SU-DHL-6 (cell line): ENCODE measurements around the gene SLC25A23.

Experiments
- H2AFZ ChIP-seq: fragments of 200-600 bp; sonication (generic); 2 replicates; pipeline ENCODE4 v1.6.1; 2014; ENCODE audit warnings: low read depth, mild to moderate bottlenecking, moderate library complexity, mixed read lengths, antibody characterized with exemption, low read length; ENCODE audit not compliant: severe bottlenecking
- H3F3A ChIP-seq: fragments of 200-600 bp; shearing (Covaris generic); 2 replicates; pipeline ENCODE4 v1.6.0; 2016; ENCODE audit warnings: antibody characterized with exemption, mild to moderate bottlenecking; ENCODE audit not compliant: insufficient read depth
- H3K27ac ChIP-seq: fragments of 200-600 bp; sonication (generic); 2 replicates; pipeline ENCODE4 v1.5.1; 2016; ENCODE audit warnings: low read depth, mild to moderate bottlenecking, low read length, moderate library complexity, mixed read lengths
- H3K27me3 ChIP-seq: fragments of 200-600 bp; sonication (generic), shearing (Covaris generic); 2 replicates; pipeline ENCODE4 v1.6.0; 2014; ENCODE audit warnings: mild to moderate bottlenecking, low read length
- H3K36me3 ChIP-seq: fragments of 200-600 bp; sonication (generic); 2 replicates; pipeline ENCODE4 v1.6.1; 2014; ENCODE audit warnings: mild to moderate bottlenecking, low read length, mixed read lengths
- H3K4me2 ChIP-seq: fragments of 300-600, 200-600 bp; shearing (Covaris generic), sonication (generic); 2 replicates; pipeline ENCODE4 v1.6.0; 2014; ENCODE audit warnings: low read length, low read depth, mild to moderate bottlenecking; ENCODE audit not compliant: poor library complexity, severe bottlenecking
- H3K4me3 ChIP-seq: fragments of 200-600 bp; sonication (generic); 2 replicates; pipeline ENCODE4 v1.5.1; 2014; ENCODE audit warnings: antibody characterized with exemption, low read length, mild to moderate bottlenecking, mixed read lengths; ENCODE audit not compliant: insufficient read depth, poor library complexity, severe bottlenecking
- H3K79me2 ChIP-seq: fragments of 200-600 bp; sonication (generic); 2 replicates; pipeline ENCODE4 v1.6.1; 2014; ENCODE audit warnings: mild to moderate bottlenecking, low read length, moderate library complexity; ENCODE audit not compliant: insufficient read depth
- H3K9ac ChIP-seq: fragments of 200-600 bp; sonication (generic); 2 replicates; pipeline ENCODE4 v1.7.0; 2014; ENCODE audit warnings: mild to moderate bottlenecking, low read length
- H3K9me2 ChIP-seq: fragments of 200-600 bp; sonication (generic); replicated peaks from 2 replicates; pipeline ENCODE4 v1.6.1; 2014; ENCODE audit warnings: low read length; ENCODE audit not compliant: insufficient read depth
- H3K9me3 ChIP-seq: fragments of 200-600 bp; sonication (generic); 2 replicates; pipeline ENCODE4 v1.6.1; 2014; ENCODE audit warnings: low read length, mixed read lengths; ENCODE audit not compliant: insufficient read depth
- H4K20me1 ChIP-seq: fragments of 200-600 bp; sonication (generic); 2 replicates; pipeline ENCODE4 v1.6.1; 2014; ENCODE audit warnings: low read depth, mild to moderate bottlenecking, antibody characterized with exemption, low read length, moderate library complexity, mixed read lengths
- EZH2phosphoT487 ChIP-seq: fragments of 200-600 bp; sonication (generic), shearing (Covaris generic); conservative IDR thresholded peaks from 2 replicates; pipeline ENCODE4 v1.6.1; 2018; ENCODE audit warnings: mild to moderate bottlenecking, antibody characterized with exemption, low read length, moderate library complexity, mixed read lengths
- TF ChIP-seq, protein P1 (sequence below): fragments of 200-600 bp; sonication (generic); IDR thresholded peaks from one replicate; pipeline ENCODE4 v1.5.1; 2017; ENCODE audit warnings: antibody characterized with exemption, mild to moderate bottlenecking, low read length, moderate library complexity; ENCODE audit not compliant: insufficient read depth, poor library complexity, severe bottlenecking

The SLC25A23 gene

DNA sequence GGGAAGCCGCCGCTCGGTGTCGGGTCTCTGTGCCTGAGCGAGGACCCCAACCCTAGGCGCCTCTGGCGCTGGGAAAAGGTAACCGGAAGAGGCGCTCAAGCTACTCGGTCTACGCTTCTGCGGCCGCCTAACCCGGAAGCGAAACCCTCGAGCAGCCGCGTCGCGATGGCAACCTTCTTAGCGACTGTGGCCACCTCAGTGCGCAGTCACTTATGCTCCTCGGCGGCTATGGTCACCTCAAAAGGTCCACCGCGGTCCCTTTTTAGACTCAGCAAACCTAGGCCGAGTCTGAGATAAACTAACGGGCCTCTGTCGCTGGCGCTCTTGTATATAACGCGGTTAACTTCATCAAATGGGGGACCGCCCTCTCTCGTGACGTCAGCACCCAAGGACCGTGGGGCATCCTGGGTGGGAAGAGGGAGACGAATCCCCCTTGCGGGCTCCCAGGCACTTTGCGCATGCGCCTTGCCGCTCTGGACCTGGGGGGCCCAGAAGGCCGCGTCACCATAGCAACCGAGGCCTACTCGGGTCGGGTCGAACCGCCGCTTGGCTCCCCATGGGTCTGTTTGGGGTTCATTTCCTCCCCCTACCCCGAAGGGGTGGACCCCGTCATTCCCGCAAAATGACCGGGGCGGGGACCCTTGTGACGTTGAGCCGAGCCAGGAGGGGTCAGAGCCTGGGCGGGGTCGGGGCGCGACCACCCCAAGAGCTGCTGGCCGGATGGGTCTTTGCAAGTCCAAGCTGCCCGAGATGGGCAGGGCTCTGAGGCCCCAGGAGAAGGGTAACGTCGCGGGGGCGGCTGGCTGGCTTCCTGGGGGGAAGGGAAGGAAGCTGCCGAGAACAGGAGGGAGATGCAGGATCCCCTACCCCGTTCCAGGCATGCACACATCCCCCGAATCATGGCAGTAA lies 66.3 kb downstream of the SLC25A23 start, which contains the start of gene GTF2F1:
TSS of gene GTF2F1 (minus strand) at position 91 of the 909 bp plus-strand sequence. CDS start 169 bp downstream, outside the sequence.
- H3K27me3 ChIP-seq: no peaks in the 10 kb centered on the region
- peak within 1 kb of the TSS; percentile 98 for H2AFZ ChIP-seq
- peaks cover 14% of the 10 kb centered on the region for H3K79me2 ChIP-seq
- H3K4me3 ChIP-seq: peak within 1 kb of the TSS; percentile 74
- no peaks in the 10 kb centered on the region for H4K20me1 ChIP-seq
- peak within 1 kb of the TSS; percentile 95 for H3K4me2 ChIP-seq
- peak within 1 kb of the TSS; percentile 79 for H3K9ac ChIP-seq
- H3K36me3 ChIP-seq: no peaks in the 10 kb centered on the region
- H3K27ac ChIP-seq: peak within 1 kb of the TSS; percentile 11; the same call in 1 of the 2 replicates
- no peaks in the 10 kb centered on the region for H3K9me2 ChIP-seq
- TF ChIP-seq, protein P1, sequence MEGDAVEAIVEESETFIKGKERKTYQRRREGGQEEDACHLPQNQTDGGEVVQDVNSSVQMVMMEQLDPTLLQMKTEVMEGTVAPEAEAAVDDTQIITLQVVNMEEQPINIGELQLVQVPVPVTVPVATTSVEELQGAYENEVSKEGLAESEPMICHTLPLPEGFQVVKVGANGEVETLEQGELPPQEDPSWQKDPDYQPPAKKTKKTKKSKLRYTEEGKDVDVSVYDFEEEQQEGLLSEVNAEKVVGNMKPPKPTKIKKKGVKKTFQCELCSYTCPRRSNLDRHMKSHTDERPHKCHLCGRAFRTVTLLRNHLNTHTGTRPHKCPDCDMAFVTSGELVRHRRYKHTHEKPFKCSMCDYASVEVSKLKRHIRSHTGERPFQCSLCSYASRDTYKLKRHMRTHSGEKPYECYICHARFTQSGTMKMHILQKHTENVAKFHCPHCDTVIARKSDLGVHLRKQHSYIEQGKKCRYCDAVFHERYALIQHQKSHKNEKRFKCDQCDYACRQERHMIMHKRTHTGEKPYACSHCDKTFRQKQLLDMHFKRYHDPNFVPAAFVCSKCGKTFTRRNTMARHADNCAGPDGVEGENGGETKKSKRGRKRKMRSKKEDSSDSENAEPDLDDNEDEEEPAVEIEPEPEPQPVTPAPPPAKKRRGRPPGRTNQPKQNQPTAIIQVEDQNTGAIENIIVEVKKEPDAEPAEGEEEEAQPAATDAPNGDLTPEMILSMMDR: no peak
- TF ChIP-seq EZH2phosphoT487: no peak
- H3F3A ChIP-seq: peaks cover 4% of the 10 kb centered on the region; the same call in 1 of the 2 replicates
- H3K9me3 ChIP-seq: no peaks in the 10 kb centered on the region

DNA sequence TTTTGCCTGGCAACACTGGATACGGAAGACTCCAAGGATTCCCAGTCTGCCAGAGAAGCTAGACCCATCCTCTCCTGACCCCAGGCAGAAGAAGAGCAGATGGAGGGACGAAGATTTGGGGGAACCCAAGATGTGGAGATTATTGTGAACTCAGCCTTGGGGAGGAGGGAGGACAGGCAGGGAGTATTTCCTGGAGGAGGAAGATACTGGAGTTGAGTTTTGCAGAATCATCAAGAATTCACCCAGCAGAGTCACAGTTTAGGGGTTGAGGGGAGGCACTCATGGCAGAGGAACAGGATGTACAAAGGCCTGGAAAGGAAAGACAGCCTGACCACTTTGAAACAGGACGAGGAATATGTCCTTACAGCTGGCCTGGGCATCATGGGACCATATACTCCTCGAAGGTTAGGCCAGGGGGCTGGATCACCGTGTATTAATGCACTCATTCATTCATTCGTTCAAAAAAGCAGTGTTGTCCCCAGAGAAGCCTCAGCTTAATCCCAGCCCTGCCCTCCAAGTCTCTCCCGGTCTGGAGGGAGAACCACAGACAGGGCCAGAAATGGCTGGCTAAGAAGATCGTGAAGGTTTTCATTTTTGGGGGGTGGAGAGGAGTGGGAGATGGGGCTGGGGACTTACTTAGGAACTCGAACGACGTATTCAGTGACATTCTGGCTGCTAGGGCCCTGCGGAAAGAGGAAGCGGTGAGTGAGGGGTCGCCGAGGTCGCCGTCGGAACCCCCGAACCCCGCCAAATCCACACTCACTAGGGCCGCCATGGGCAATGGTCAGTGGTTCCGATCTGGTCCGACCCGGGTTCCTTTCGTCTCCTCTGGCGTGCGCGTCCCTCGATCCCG lies 67.1 kb downstream of the SLC25A23 start:
- Histone ChIP-seq H3K4me2 (peak overlapping the region; percentile 95), H3K9me3 (no peaks in the 10 kb centered on the region), H3K27ac (0 out of 2 replicates have a peak overlapping the region, but pooled peaks have one; percentile 11), H2AFZ (peak overlapping the region; percentile 98), H3K9ac (peak overlapping the region; percentile 79), H4K20me1 (no peaks in the 10 kb centered on the region), H3K4me3 (peak overlapping the region; percentile 74), H3F3A (peaks cover 4% of the 10 kb centered on the region; the same call in 1 of the 2 replicates), H3K79me2 (peaks cover 14% of the 10 kb centered on the region), H3K36me3 (no peaks in the 10 kb centered on the region), H3K27me3 (no peaks in the 10 kb centered on the region), H3K9me2 (no peaks in the 10 kb centered on the region)
- TF ChIP-seq EZH2phosphoT487: no peak
- TF ChIP-seq, protein P1: no peak
